Dendritic cell treated with granulocyte-macrophage colony-stimulating factor and Interleukin-4, amounts not matched to agents 40 ng/mL and 50 ng/mL, for 4 days (primary cell): ENCODE results near the gene TAF7L.
"Not testable (repeated sequence)": the region's sequence is repeated elsewhere in the genome, so short reads cannot be mapped to it uniquely, and the experiment has no call there.

Experiments
- H3K27ac Mint-ChIP-seq: one replicate; pipeline ENCODE4 v1.8.0; 2022; ENCODE audit warnings: mild to moderate bottlenecking, mixed read lengths
- H3K27me3 Mint-ChIP-seq: one replicate; pipeline ENCODE4 v1.8.0; 2022; ENCODE audit warnings: mild to moderate bottlenecking, mixed read lengths
- H3K36me3 Mint-ChIP-seq: one replicate; pipeline ENCODE4 v1.8.0; 2022; ENCODE audit warnings: low read depth, mixed read lengths
- H3K4me1 Mint-ChIP-seq: one replicate; pipeline ENCODE4 v1.8.0; 2022; ENCODE audit warnings: low read depth, mixed read lengths
- H3K4me3 Mint-ChIP-seq: one replicate; pipeline ENCODE4 v1.8.0; 2022; ENCODE audit warnings: mild to moderate bottlenecking, moderate library complexity, mixed read lengths
- H3K9me3 Mint-ChIP-seq: one replicate; pipeline ENCODE4 v1.8.0; 2022; ENCODE audit warnings: mixed read lengths
- intact Hi-C: fragments of 100-400 bp; cut with micrococcal nuclease; formaldehyde crosslinking; loops from one replicate; pipeline ENCODE4 v1.15.0; 2022

TAF7L gene

GRCh38 chrX:101290957-101291603 lies at the start of gene TAF7L:
Gene TAF7L (minus strand): TSS chrX:101291334. CDS start chrX:101287543, 3,791 bp downstream.
- H3K27ac Mint-ChIP-seq = no peak within 1 kb of the TSS
- no peaks in the 10 kb centered on the region for H3K36me3 Mint-ChIP-seq
- H3K27me3 Mint-ChIP-seq = peaks cover 5% of the 10 kb centered on the region
- no peak within 1 kb of the TSS for H3K4me3 Mint-ChIP-seq
- no peaks in the 10 kb centered on the region for H3K4me1 Mint-ChIP-seq
- intact Hi-C loops = no loop called here
- H3K9me3 Mint-ChIP-seq = no peaks in the 10 kb centered on the region

GRCh38 chrX:101337776-101338271 lies 46.7 kb upstream of the TAF7L start:
- peaks cover 6% of the 10 kb centered on the region for H3K4me1 Mint-ChIP-seq
- intact Hi-C loops = no loop called here
- H3K9me3 Mint-ChIP-seq = no peaks in the 10 kb centered on the region
- H3K27me3 Mint-ChIP-seq = no peaks in the 10 kb centered on the region
- no peak overlapping the region for H3K4me3 Mint-ChIP-seq
- no peak overlapping the region for H3K27ac Mint-ChIP-seq
- H3K36me3 Mint-ChIP-seq = no peaks in the 10 kb centered on the region

- H3K36me3 Mint-ChIP-seq, H3K27me3 Mint-ChIP-seq, H3K27ac Mint-ChIP-seq, H3K4me3 Mint-ChIP-seq, H3K4me1 Mint-ChIP-seq, H3K9me3 Mint-ChIP-seq, intact Hi-C loops: not testable (repeated sequence)
These were observed 43.2 kb upstream of the TAF7L start for GRCh38 chrX:101334310-101334709.

GRCh38 chrX:101326600-101326999 lies 35.5 kb upstream of the TAF7L start:
- H3K27me3 Mint-ChIP-seq, H3K27ac Mint-ChIP-seq, H3K9me3 Mint-ChIP-seq, H3K4me3 Mint-ChIP-seq, H3K36me3 Mint-ChIP-seq, intact Hi-C loops, H3K4me1 Mint-ChIP-seq: not testable (repeated sequence)

GRCh38 chrX:101303790-101304189 lies 12.7 kb upstream of the TAF7L start:
- H3K27me3 Mint-ChIP-seq = no peaks in the 10 kb centered on the region
- no peak overlapping the region for H3K4me3 Mint-ChIP-seq
- intact Hi-C loops = no loop called here
- H3K9me3 Mint-ChIP-seq = no peaks in the 10 kb centered on the region
- H3K36me3 Mint-ChIP-seq = no peaks in the 10 kb centered on the region
- no peak overlapping the region for H3K27ac Mint-ChIP-seq
- no peaks in the 10 kb centered on the region for H3K4me1 Mint-ChIP-seq

GRCh38 chrX:101295603-101296002 lies 4.5 kb upstream of the TAF7L start:
- not testable (repeated sequence) for H3K9me3 Mint-ChIP-seq

DNA sequence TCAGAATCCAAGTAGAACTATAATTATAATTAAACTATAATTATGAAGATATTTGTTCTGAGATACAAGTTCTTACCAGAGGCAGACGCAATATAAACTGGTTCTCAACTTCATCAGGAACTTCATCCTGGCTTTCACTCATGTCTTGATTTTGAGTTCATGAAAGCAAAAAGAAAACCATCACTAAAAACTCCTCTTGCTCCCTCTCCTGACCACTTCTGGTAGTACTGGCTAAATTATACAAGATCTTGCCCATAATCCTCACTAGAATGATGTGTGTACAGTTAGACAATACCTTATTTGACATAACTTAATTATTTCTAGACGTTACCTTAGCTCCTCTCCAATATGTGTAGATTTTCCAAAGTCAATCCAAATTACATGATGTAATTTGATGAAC lies 3.7 kb downstream of the TAF7L start:
- no peaks in the 10 kb centered on the region for H3K4me1 Mint-ChIP-seq
- H3K27me3 Mint-ChIP-seq = peaks cover 5% of the 10 kb centered on the region
- no peak overlapping the region for H3K27ac Mint-ChIP-seq
- intact Hi-C loops = loop anchor here (10.0 kb wide), 1 partner anchor 603 kb away; no protein-coding TSS in a partner anchor
- no peaks in the 10 kb centered on the region for H3K36me3 Mint-ChIP-seq
- no peak overlapping the region for H3K4me3 Mint-ChIP-seq
- H3K9me3 Mint-ChIP-seq = no peaks in the 10 kb centered on the region

More at GRCh38 chrX:101295603-101296002, 4.5 kb upstream of the TAF7L start:
- H3K27ac Mint-ChIP-seq, H3K36me3 Mint-ChIP-seq, H3K27me3 Mint-ChIP-seq, H3K4me1 Mint-ChIP-seq, intact Hi-C loops, H3K4me3 Mint-ChIP-seq: not testable (repeated sequence)

DNA sequence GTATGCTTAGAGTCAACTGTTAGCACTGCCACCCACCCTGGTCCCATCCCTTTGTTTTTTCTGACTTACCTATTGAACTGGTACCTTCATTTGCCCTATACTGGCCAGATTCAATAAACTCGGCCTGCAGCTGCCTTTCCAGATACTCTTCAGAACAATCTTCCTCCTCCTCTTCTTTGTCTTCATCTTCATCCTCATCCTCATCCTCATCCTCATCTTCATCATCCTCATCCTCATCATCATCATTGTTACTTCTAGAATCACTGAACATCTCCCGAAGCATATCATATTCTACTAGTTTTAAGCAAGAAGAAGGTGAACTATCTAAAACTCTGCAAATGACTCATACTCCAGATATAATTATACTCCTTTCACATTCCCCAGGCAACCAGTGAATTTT lies 14.9 kb downstream of the TAF7L start:
- Mint-ChIP-seq H3K27ac (no peak overlapping the region), H3K4me3 (no peak overlapping the region), H3K36me3 (no peaks in the 10 kb centered on the region), H3K9me3 (no peaks in the 10 kb centered on the region), H3K27me3 (no peaks in the 10 kb centered on the region), H3K4me1 (no peaks in the 10 kb centered on the region)
- intact Hi-C loops = no loop called here

DNA sequence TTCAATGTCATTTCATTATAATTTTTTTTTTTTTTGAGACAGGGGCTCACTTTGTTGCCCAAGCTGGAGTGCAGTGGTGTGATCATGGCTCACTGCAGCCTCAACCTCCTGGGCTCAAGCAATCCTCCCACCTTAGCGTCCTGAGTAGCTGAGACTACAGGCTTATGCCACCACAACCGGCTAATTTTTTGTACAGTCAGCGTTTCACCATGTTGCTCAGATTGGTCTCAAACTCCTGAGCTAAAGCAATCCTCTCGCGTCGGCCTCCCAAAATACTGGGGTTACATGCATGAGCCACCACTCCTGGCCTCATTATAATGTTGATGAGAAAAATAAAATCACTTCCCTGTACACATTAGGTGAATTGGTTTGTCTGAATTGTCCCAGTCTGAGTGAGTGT lies 16.9 kb downstream of the TAF7L start:
- intact Hi-C loops = no loop called here
- H3K9me3 Mint-ChIP-seq = no peaks in the 10 kb centered on the region
- no peaks in the 10 kb centered on the region for H3K4me1 Mint-ChIP-seq
- no peak overlapping the region for H3K4me3 Mint-ChIP-seq
- no peaks in the 10 kb centered on the region for H3K27me3 Mint-ChIP-seq
- H3K27ac Mint-ChIP-seq = no peak overlapping the region
- H3K36me3 Mint-ChIP-seq = no peaks in the 10 kb centered on the region

DNA sequence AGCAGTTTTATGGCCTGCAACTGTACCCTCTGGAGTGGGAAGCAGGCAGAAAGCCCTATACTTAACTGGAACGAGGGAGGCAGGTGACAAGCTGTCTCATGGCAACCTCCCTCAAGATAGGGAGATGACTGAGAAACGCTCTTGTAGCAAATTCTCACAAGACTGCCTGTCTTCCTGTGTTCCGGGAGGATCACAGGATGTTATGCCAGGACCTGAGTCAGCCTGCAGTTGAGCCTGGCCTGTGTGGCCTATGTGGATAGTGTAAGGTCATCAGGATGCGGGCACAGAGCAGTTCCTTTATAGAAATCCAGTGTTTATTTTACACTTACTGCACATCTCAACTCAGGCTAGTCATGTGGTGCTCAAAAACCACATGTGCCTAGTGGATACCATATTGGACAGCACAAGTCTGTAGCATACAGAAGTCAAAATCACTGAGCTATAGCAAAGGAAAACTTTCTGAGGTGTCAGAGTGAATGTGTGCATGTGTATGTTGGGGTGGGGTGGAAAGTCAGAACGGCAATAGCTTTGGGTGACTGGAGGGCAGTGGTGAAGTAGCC lies 25.2 kb downstream of the TAF7L start:
- H3K27ac Mint-ChIP-seq = no peak overlapping the region
- H3K36me3 Mint-ChIP-seq = no peaks in the 10 kb centered on the region
- H3K4me1 Mint-ChIP-seq = no peaks in the 10 kb centered on the region
- intact Hi-C loops = no loop called here
- no peak overlapping the region for H3K4me3 Mint-ChIP-seq
- no peaks in the 10 kb centered on the region for H3K27me3 Mint-ChIP-seq
- no peaks in the 10 kb centered on the region for H3K9me3 Mint-ChIP-seq

GRCh38 chrX:101263766-101264165 lies 27.4 kb downstream of the TAF7L start:
- H3K4me1 Mint-ChIP-seq = no peaks in the 10 kb centered on the region
- intact Hi-C loops = no loop called here
- H3K9me3 Mint-ChIP-seq = no peaks in the 10 kb centered on the region
- no peak overlapping the region for H3K4me3 Mint-ChIP-seq
- no peak overlapping the region for H3K27ac Mint-ChIP-seq
- no peaks in the 10 kb centered on the region for H3K36me3 Mint-ChIP-seq
- no peaks in the 10 kb centered on the region for H3K27me3 Mint-ChIP-seq

GRCh38 chrX:101262590-101262989 lies 28.5 kb downstream of the TAF7L start:
- H3K27ac Mint-ChIP-seq = no peak overlapping the region
- intact Hi-C loops = no loop called here
- H3K9me3 Mint-ChIP-seq = no peaks in the 10 kb centered on the region
- no peaks in the 10 kb centered on the region for H3K27me3 Mint-ChIP-seq
- H3K4me1 Mint-ChIP-seq = no peaks in the 10 kb centered on the region
- H3K36me3 Mint-ChIP-seq = no peaks in the 10 kb centered on the region
- H3K4me3 Mint-ChIP-seq = no peak overlapping the region

DNA sequence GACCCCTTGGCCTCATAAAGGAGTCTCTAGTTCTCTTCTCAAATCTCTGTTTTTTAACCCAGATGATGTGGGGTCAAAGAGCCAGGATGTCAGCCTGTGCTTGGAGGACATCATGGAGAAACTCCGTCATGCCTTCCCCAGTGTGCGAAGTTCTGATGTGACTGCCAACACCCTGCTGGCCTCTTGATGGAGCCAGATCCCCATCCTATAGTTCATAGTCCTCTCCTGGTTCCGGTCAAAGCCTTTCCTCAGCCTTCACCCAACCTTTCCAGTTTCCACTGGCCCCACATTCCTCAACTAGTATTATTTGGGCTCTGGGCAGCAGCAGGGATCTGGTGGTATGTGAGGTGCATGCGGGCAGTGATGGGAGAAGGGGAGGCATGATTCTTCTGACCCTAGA lies 30.7 kb downstream of the TAF7L start:
- Mint-ChIP-seq H3K36me3 (no peaks in the 10 kb centered on the region), H3K27ac (no peak overlapping the region), H3K4me3 (no peak overlapping the region), H3K27me3 (no peaks in the 10 kb centered on the region), H3K9me3 (no peaks in the 10 kb centered on the region), H3K4me1 (no peaks in the 10 kb centered on the region)
- intact Hi-C loops = no loop called here

DNA sequence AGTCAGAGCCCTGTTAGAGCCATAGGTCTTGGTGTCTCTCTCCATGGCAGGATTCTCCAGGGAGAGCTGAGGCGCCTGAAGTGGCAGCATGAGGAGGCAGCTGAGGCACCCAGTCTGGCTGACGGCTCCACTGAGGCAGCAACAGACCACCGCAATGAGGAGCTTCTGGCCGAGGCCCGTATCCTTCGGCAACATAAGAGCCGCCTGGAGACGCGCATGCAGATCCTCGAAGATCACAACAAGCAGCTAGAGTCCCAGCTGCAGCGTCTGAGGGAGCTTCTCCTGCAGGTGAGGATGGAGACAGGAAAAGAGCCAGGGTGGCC lies 32.9 kb downstream of the TAF7L start:
- Mint-ChIP-seq H3K4me1 (no peaks in the 10 kb centered on the region), H3K9me3 (no peaks in the 10 kb centered on the region), H3K4me3 (no peak overlapping the region), H3K36me3 (no peaks in the 10 kb centered on the region), H3K27me3 (no peaks in the 10 kb centered on the region), H3K27ac (no peak overlapping the region)
- intact Hi-C loops = no loop called here
